AG09309 (cell line): Measurements from ENCODE around the gene PSMC3IP.

Experiments
- DNase-seq: peaks from one replicate; pipeline ENCODE4 v3.0.0-alpha.2; 2010; ENCODE audit warnings: low read depth
- H3K4me3 ChIP-seq: 2 replicates; pipeline ENCODE4 v1.5.1; 2011; ENCODE audit warnings: mild to moderate bottlenecking, low read depth, low read length, moderate library complexity; ENCODE audit not compliant: control insufficient read depth
- TF ChIP-seq, protein P1 (sequence below): IDR thresholded peaks from 2 replicates; pipeline ENCODE4 v1.5.1; 2011; ENCODE audit warnings: mild to moderate bottlenecking, low read depth, low read length, inconsistent platforms; ENCODE audit not compliant: insufficient read depth, control insufficient read depth; ENCODE audit errors: missing control alignments

The PSMC3IP gene

DNA sequence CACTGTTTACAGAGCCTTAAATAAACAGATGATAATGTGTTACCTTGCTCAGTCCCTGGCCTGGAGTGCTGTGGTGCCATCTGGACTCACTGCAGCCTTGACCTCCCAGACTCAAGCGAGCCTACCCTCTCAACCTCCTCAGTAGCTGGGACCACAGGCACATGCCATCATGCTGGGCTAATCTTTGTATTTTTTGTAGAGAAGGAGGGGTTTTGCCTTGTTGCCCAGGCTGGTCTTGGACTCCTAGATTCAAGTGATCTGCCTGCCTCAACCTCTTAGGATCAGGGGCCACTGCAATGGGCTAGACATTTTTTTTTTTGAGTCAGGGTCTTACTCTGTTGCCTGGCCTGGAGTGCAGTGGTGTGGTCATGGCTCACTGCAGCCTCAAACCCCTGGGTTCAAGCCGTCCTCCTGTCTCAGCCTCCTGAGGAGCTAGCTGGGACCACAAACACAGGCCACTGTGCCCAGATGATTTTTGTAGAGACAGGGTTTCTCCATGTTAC lies 46.5 kb downstream of the PSMC3IP start:
- TF ChIP-seq, protein P1, sequence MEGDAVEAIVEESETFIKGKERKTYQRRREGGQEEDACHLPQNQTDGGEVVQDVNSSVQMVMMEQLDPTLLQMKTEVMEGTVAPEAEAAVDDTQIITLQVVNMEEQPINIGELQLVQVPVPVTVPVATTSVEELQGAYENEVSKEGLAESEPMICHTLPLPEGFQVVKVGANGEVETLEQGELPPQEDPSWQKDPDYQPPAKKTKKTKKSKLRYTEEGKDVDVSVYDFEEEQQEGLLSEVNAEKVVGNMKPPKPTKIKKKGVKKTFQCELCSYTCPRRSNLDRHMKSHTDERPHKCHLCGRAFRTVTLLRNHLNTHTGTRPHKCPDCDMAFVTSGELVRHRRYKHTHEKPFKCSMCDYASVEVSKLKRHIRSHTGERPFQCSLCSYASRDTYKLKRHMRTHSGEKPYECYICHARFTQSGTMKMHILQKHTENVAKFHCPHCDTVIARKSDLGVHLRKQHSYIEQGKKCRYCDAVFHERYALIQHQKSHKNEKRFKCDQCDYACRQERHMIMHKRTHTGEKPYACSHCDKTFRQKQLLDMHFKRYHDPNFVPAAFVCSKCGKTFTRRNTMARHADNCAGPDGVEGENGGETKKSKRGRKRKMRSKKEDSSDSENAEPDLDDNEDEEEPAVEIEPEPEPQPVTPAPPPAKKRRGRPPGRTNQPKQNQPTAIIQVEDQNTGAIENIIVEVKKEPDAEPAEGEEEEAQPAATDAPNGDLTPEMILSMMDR, result no peak
- H3K4me3 ChIP-seq, result no peak overlapping the region
- DNase-seq, result no peak

GRCh38 chr17:42529061-42529460 lies 48.5 kb downstream of the PSMC3IP start:
- DNase-seq, result no peak
- no peak overlapping the region for H3K4me3 ChIP-seq
- TF ChIP-seq, protein P1, result no peak

GRCh38 chr17:42527932-42528331 lies 49.6 kb downstream of the PSMC3IP start:
- TF ChIP-seq, protein P1, result no peak
- no peak for DNase-seq
- H3K4me3 ChIP-seq, result no peak overlapping the region

DNA sequence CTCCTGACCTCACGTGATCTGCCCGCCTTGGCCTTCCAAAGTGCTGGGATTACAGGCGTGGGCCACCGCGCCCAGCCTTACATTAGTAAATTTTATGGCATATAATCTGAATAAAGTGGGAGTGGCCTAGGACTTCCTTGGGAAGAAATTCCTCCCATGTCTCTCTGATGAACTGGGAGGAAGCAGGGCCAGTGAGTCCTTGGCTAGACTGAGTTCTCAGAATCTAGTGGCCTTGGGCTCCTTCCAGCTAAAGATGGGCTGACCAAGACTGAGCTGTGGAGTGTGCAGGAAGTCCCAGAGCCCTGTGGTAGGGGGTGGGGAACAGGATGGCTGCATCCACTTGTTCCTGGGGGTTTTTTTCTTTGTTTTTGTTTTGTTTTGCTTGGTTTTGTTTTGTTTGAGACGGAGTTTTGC lies 51.5 kb downstream of the PSMC3IP start:
- DNase-seq, result no peak
- TF ChIP-seq, protein P1, result no peak
- H3K4me3 ChIP-seq, result no peak overlapping the region

DNA sequence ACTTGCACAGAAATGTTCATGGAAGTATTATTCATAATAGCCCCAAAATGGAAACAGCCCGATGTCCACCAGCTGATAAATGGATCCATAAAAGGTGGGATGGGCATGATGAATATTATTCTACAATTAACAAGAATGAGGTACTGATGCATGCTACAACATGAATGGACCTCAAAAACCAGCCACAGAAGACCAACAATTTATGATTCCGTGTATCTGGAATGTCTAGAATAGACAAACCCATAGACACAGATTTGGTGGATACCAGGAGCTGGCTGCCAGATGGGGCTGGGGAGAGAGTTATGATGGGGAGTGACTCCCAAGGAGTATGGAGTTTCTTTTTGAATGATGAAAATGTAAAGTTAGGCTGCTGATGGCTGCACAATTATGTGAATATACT lies 52.3 kb downstream of the PSMC3IP start:
- no peak for DNase-seq

GRCh38 chr17:42522798-42523278 lies 54.7 kb downstream of the PSMC3IP start:
- TF ChIP-seq, protein P1, result no peak
- H3K4me3 ChIP-seq, result no peak overlapping the region
- DNase-seq, result no peak

More for the DNA sequence above, 52.3 kb downstream of the PSMC3IP start:
- H3K4me3 ChIP-seq, result no peak overlapping the region
- TF ChIP-seq, protein P1, result no peak
